ENCODE measurements around the gene U2AF2. TPM values are rescaled to one million over a fixed set of nuclear protein-coding genes. Genes with fewer than 3 reads are reported as not detected.

Gene U2AF2
- polyA plus RNA-seq, 1 experiment, result 90.7 TPM

DNA sequence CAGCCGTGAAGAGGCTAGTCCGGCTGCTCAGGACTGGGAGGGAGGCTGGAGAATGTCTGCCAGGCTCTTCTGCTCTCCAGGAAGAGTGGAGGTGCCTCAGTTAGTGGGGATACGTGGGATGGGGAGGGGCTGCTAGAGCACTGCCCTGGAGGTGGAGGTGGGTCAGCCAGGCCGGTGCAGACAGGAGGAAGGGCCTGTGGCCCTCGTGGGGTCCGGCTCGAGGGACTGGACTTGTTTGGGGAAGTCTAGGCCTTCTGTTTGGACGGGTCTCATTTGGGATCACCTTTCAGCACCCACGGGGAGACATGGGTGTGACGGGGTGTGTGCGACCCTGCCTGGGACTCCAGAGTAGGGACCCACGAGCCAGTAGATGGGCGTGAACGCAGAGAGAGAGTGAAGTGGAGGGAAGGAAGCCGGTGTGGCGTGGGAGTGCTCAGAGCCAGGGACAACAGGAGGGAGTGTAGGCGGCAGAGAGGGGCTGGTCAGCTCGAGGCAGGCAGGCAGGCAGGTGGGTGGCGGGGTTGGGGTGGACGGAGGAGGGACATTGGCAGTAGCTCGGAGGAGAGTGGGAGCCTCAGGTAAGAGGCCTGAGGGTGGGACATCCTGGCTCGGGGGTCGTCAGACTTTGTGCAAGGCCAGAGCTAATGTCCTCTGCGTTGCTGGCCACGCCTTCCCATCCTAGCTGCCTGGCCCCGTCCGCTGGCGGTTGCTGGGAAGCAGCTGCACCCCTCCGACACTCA lies 31.6 kb downstream of the U2AF2 start:
- ChIA-PET POLR2A (no interaction called here), CTCF (no interaction called here)
- H3K27ac ChIP-seq (ENCODE audit: low read depth, low read length), result no peak overlapping the region
- H3K27me3 ChIP-seq (ENCODE audit: control insufficient read depth, insufficient read depth, low read length), result no peaks in the 10 kb centered on the region
- TF ChIP-seq, protein P1, sequence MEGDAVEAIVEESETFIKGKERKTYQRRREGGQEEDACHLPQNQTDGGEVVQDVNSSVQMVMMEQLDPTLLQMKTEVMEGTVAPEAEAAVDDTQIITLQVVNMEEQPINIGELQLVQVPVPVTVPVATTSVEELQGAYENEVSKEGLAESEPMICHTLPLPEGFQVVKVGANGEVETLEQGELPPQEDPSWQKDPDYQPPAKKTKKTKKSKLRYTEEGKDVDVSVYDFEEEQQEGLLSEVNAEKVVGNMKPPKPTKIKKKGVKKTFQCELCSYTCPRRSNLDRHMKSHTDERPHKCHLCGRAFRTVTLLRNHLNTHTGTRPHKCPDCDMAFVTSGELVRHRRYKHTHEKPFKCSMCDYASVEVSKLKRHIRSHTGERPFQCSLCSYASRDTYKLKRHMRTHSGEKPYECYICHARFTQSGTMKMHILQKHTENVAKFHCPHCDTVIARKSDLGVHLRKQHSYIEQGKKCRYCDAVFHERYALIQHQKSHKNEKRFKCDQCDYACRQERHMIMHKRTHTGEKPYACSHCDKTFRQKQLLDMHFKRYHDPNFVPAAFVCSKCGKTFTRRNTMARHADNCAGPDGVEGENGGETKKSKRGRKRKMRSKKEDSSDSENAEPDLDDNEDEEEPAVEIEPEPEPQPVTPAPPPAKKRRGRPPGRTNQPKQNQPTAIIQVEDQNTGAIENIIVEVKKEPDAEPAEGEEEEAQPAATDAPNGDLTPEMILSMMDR (IDR thresholded peaks at IDR 0.05; ENCODE audit: low read depth, low read length), result no peak
- DNase-seq (ENCODE audit: low read depth, low spot score), result no peak
- no peaks in the 10 kb centered on the region; the same call in 1 of the 2 replicates for H3K9me3 ChIP-seq (ENCODE audit: control insufficient read depth, insufficient read depth, low read length)
- H3K4me3 ChIP-seq (ENCODE audit: low read depth, low read length), result no peak overlapping the region

DNA sequence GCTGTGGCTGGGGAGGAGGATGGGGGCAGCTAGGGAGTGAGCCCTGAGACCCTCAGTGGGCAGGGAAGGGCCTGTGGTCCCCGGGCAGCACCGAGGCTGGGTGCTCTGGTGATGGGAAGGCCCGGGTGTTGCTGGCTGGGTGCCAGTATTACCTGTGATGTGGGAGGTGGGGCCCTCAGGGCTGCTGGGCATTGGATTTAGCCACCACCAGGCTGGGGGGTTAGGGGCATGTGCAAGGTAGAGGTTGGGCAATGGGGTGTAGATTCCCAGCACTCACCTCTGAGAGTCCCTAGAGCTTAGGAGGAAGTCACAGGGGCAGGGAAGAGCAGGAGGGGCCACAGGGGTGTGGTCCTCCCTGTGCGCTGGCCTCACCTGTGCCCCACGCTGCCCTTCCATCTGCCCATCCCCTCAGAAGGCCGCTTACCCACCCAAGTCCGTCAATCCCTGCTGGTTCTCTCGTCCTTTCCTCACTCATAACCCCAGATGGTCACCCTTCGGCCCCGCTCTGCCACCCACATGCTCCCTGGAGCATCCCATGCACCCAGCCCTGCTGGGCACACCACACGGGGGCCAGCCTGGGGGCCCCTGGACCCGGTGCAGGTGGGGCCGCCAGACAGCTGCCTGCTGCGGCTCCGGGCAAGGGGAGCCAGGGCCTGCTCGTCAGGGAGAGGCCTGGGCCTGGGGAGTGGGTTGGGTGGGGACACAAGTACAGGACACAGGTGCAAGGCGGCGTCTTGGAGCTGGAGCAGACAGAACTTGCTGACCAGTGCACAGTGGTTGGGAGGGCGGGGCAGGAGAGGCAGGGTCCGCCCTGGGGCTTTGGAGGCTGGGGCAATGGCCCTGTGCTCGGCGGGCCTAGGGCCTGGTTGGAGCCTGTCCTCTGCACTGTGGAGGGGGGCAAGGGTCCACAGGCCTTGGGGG lies 32.7 kb downstream of the U2AF2 start:
- TF ChIP-seq, protein P1 (IDR thresholded peaks at IDR 0.05; ENCODE audit: low read depth, low read length), result no peak
- Histone ChIP-seq H3K27ac (ENCODE audit: low read depth, low read length) (no peak overlapping the region), H3K9me3 (ENCODE audit: control insufficient read depth, insufficient read depth, low read length) (no peaks in the 10 kb centered on the region; the same call in 1 of the 2 replicates), H3K4me3 (ENCODE audit: low read depth, low read length) (no peak overlapping the region), H3K27me3 (ENCODE audit: control insufficient read depth, insufficient read depth, low read length) (no peaks in the 10 kb centered on the region)
- no peak for DNase-seq (ENCODE audit: low read depth, low spot score)
- CTCF ChIA-PET, result no interaction called here
- POLR2A ChIA-PET, result no interaction called here

DNA sequence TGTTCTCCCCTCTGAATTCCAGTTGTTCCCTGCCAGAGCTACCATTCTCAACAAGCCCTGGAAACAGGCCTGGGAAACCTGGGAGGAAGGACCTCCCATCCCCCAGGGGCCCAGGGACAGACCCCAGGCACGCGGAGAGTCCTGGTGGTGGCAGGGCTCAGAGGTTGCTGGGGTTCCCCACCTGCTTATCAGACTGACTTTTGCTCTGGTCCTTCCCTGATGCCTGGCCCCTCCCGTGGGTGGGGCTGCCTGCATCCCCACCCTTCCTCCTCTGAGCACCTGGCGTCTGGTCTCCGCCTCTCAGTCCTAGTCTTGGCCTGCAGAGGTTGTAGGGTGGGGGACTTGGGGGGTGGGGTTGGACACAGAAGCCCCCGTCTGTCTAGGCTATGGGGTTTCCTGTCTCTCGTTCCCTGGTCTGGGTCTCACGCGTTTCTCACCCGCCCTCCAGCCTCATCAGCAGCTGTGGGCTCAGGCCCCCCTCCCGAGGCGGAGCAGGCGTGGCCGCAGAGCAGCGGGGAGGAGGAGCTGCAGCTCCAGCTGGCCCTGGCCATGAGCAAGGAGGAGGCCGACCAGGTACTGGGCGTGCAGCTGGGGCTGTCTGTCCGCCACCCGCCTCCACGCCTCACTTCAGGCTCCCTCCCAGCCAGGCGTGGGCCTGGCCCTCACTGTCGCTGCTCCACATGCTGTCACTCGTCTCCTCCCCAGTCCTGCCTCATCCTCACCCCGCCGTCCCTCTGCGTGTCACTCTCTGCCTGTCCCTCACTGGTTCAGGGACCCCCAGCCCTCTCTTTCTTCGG lies 33.8 kb downstream of the U2AF2 start:
- no peaks in the 10 kb centered on the region; the same call in 1 of the 2 replicates for H3K9me3 ChIP-seq (ENCODE audit: control insufficient read depth, insufficient read depth, low read length)
- H3K27ac ChIP-seq (ENCODE audit: low read depth, low read length), result no peak overlapping the region
- no peak for DNase-seq (ENCODE audit: low read depth, low spot score)
- TF ChIP-seq, protein P1 (IDR thresholded peaks at IDR 0.05; ENCODE audit: low read depth, low read length), result no peak
- H3K4me3 ChIP-seq (ENCODE audit: low read depth, low read length), result no peak overlapping the region
- CTCF ChIA-PET, result no interaction called here
- POLR2A ChIA-PET, result no interaction called here
- no peaks in the 10 kb centered on the region for H3K27me3 ChIP-seq (ENCODE audit: control insufficient read depth, insufficient read depth, low read length)

DNA sequence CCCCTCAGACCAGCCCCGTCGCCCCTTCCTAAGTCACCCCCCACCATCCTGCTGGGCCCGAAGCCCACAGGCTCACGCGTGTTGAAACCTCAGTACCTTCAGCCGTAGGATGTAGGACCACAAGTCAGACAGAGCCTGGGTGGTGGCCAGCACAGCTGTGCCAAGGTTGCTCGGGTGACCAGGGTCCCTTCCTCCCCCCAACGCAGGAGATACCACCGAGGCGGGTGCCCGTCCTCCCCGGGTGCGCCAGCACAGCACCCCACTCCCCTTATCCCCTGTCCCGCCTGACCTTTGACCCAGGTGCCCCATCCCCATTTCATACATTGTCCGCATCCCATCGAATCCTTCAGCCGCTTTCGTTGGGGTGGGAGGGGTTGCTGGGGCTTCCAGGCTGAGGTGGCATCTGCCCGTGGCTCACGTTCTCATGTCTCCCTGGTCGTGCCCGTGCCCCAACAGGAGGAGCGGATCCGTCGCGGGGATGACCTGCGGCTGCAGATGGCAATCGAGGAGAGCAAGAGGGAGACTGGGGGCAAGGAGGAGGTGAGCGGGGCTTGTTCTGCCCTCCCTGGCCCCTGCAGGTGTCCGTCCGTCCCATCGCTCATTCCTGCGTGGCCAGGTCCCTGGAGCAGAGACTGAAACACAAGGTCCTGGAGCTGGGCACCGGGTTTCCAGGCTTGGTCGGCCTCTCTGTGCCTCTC lies 34.7 kb downstream of the U2AF2 start:
- POLR2A ChIA-PET, result no interaction called here
- H3K9me3 ChIP-seq (ENCODE audit: control insufficient read depth, insufficient read depth, low read length), result no peaks in the 10 kb centered on the region; the same call in 1 of the 2 replicates
- no peak overlapping the region for H3K4me3 ChIP-seq (ENCODE audit: low read depth, low read length)
- no peak for DNase-seq (ENCODE audit: low read depth, low spot score)
- H3K27ac ChIP-seq (ENCODE audit: low read depth, low read length), result no peak overlapping the region
- no peaks in the 10 kb centered on the region for H3K27me3 ChIP-seq (ENCODE audit: control insufficient read depth, insufficient read depth, low read length)
- CTCF ChIA-PET, result interaction anchor here (1.6 kb wide), 1 partner anchor 14 kb away, joined by 3 read pairs; no protein-coding TSS in a partner anchor
- TF ChIP-seq, protein P1 (IDR thresholded peaks at IDR 0.05; ENCODE audit: low read depth, low read length), result no peak
